Measurements from ENCODE around the gene EIF5.

Gene EIF5

GRCh38 chr14:103392106-103392505 is 58.1 kb downstream of the EIF5 start:
- in situ Hi-C loops (cut with HindIII; ENCODE audit: low sequenced_read_pairs) = loop anchor here (5.0 kb wide), 1 partner anchor 55 kb away; no protein-coding TSS in a partner anchor

GRCh38 chr14:103392572-103392971 is 58.5 kb downstream of the EIF5 start:
- in situ Hi-C loops (cut with HindIII; ENCODE audit: low sequenced_read_pairs) = loop anchor here (5.0 kb wide), 1 partner anchor 55 kb away; no protein-coding TSS in a partner anchor

GRCh38 chr14:103393070-103393469 is 59.0 kb downstream of the EIF5 start:
- in situ Hi-C loops (cut with HindIII; ENCODE audit: low sequenced_read_pairs) = loop anchor here (5.0 kb wide), 1 partner anchor 54 kb away; no protein-coding TSS in a partner anchor

- in situ Hi-C loops (cut with HindIII; ENCODE audit: low sequenced_read_pairs) = loop anchor here (5.0 kb wide), 1 partner anchor 53 kb away; no protein-coding TSS in a partner anchor
These were observed 59.9 kb downstream of the EIF5 start for GRCh38 chr14:103393676-103394626.
